Eye (tissue), 1 donor: Measurements from ENCODE around the gene FBXO8.
"Not testable (repeated sequence)": the region's sequence is repeated elsewhere in the genome, so short reads cannot be mapped to it uniquely, and the experiment has no call there.

Experiments
- DNase-seq: peaks from one replicate; pipeline ENCODE4 v3.0.0-alpha.2; 2015

FBXO8 gene

DNA sequence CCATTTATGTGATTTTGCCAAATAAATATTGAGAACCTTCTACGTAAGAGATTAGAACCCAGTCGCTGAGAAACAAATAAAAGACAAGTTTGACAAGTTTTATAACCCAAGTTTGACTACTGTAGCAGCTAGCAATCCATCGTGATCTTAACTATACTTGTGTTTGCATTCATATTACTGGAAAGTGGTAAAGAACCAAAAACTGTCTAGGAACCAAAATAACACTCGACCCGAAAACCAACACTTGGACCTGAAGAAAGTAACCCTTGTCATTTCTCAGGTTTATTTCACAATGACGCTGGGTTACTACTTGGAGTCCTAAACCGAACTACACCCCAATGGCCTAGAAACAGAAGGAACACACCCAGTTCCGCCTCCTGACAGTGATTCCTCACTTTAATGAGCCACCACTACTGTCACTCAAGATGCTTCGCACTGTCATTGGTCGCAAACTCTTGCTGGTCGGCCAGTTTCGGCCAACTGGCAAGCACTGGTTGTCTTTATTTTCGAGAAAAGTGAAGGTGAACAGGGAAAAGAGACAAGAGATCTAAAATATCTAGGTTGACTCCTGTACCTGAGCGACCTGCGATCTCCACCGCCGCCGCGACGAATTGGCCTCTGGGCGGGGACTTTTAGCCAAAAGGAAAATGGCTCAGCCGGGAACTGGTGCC is 496 bp downstream of the FBXO8 start:
- peak; percentile 93 for DNase-seq

DNA sequence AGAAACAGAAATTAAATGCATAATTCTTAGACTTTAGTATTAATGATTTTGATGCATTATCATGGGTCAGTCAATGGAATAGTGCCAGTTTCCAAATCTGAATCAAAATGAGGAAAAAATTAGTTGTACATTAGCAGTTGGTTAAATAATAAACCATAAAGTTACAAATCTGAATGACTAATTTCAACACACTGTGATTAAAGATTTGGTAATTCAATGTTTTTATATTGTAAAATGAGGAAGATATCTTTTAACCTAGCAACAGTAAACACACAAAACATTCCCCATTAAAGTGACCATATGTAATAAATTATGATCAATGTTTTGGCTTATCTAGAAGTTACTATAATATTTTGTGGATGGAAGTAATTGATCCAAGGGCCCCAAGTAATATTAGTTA is 1.6 kb downstream of the FBXO8 start:
- no peak for DNase-seq

DNA sequence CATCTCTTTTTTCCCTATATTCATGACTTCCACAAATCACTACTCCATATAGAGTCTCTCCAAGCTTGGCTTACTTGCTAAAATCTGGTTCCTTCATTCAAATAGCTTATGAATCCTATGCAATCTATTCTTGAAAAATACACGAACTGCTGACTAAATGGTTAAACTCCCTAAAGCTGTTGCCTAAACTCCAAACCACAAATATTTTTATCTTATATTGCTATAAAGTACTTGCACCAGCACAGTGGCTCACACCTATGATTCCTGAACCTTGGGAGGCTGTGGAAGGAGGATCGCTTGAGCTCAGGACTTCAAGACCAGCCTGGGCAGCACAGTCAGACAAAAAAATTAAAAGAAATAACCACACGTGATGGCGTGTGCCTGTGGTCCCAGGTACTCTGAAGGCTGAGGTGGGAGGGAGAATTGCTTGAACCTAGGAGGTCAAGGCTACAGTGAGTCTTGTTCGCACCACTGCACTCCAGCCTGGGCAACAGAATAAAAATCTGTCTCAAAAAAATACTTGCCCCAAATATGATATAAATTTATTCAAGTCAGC is 2.2 kb downstream of the FBXO8 start:
- no peak for DNase-seq

DNA sequence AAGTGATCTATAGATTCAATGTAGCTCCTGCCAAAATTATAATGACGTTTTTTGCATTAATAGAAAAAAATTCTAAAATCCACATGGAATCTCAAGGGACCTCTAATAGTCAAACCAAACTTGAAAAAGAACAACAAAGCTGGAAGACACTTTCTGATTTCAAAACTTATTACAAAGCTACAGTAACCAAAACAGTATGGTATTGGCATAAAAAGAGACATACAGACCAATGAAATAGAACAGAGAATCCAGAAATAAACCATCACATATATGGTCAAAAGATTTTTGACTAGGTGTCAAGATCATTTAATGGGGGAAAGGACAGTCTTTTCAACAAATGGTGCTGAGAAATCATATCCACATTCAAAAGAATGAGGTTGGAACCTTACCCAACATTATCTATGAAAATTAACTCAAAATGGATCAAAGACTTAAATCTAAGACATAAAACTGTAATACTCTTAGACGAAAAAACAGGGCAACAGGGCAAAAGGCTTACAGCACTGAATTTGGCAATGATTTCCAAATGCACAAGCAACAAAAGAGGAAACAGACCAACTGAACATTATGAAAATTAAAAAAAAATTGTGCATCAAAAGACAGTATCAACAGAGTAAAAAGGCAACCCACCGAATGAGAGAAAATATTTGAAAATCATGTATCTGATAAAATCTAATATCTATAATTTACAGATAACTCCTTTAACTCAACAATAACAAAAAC is 3.9 kb downstream of the FBXO8 start:
- no peak for DNase-seq

DNA sequence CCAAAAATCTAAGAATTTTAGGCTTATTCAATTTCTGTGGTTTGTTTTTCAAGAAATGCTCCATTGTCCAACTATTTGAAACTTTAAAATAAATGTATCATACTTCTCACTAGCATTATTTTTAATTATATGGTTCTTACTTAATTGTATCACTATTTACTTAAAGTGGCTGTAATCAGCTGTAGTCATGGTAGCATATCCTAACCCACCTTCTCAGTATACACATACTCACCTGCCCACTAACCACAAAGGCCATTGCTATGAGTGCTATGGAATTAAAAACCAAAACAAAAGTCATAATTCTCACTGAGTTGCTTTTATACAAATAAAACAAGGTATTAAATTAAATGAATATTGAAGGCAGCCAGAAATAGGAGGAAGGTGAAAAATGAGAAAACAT is 5.0 kb downstream of the FBXO8 start:
- no peak for DNase-seq

DNA sequence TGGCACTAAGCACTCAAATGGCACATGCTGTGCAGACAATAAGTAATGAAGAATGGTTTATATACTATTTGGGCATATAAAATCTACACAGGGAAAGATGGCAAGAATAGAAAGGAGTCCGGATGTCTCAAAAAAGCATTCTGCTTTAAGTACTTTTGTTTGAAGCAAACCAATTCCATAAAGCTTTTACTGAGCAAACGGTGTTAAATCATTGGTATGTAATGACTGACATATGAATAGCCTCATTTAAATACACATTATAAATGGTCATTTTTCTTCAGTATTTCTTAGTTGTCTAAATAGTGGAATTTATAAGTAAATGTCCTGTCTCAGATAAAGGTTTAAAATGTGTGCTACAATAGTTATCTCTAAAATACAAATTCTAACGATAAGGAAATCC is 6.0 kb downstream of the FBXO8 start:
- no peak for DNase-seq

DNA sequence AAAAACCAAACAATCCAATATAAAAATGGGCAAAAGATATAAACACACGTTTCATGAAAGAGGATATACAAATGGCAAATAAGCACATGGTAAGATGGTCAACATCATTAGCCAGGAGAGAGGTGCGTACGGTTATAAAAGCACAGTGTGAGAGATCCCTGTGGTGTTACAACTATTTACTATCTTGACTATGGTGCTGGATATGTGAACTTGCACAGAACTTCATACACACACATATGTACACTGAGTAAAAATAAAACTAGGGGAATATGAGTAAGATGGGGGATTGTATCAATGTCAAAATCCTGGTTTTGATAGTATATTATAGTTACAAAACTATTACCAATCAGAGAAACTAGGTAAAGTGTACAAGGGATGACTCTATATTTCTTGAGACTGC is 8.4 kb downstream of the FBXO8 start:
- DNase-seq, result no peak

DNA sequence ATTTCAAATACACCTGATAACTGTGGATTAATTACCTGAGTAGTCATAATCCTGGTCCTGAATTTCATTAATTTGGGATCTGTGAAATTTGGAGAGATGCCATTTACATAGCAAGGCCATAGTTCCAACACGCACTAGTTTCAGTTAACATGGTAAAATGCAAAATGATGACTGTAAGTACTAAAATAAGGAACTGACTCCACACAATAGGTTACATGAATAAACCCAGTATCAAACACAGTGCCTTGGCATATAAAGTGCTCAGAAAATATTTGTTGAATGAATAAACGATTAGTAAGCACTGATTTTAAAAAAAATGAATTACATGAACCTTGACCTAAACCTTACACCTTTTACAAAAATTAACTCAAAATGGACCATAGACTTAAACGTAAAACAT is 9.0 kb downstream of the FBXO8 start:
- no peak for DNase-seq

DNA sequence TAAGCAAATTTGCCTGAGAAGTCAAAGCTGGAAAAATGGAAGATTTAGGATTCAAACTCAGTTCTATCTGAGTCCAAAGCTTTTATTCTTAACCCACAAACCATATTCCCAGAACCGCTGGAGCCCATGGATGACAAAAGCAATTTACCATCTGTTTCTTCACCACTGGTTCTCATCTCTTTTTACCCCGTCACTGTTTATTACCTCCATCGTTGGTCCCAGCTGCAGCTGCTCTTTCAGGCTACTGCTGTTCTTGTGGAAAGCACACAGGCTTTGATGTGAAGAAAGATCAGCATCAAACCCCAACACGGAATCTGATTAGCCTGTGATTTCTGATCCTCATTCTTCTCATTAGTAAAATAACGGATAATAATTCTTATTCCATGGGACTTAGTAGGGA is 9.5 kb downstream of the FBXO8 start:
- no peak for DNase-seq

DNA sequence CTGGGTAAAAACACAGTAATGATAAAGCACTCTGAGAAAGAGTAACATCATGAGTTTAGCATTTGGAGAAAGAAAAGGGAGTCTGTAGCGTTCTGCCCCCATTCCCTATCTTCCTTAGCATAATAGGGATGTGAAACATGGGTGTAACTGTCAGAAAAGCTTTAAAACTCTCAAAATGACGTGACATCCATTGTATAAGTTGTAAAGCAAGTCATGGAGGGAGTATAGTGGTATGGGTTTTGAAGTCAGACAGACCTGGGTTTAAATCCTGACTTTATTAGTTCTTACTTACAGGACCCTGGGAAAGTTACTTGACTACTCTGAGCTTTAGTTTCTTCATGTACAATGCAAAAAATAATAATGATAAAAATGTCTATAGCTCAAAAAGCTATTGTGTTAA is 17.1 kb downstream of the FBXO8 start:
- DNase-seq, result peak; percentile 12

DNA sequence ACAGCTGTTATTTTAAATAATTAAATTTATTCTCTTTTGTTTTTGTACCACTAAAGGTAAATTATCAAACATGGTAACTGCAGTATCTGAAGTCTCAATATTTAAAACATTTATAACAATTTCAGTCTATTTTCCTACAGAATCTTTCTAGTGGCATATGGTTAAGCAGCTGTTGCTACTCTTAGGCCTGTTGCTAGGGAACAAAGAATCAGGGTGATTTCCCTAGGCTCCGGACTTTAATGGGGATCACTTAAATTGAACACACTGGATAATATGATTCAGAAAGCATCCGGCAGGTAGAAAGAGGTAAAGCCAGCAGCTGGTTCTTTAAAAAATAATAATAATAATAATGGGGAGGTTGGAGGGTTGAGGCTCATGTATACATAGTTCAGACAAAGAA is 17.6 kb downstream of the FBXO8 start:
- peak; percentile 56 for DNase-seq

DNA sequence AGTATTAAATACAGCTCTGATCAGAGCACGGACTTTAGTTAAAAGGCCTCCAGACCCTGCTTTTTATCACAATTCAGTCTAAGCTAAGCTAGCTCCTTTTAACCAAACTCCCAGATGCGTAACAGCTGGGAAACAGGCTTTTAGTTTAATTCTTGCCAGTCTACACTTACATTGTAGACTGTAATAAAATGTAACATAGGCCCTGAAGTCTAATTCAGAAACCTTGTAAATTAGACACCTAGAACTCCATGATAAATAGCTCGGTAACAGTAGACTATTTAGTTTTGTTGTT is 20.1 kb downstream of the FBXO8 start:
- no peak for DNase-seq

DNA sequence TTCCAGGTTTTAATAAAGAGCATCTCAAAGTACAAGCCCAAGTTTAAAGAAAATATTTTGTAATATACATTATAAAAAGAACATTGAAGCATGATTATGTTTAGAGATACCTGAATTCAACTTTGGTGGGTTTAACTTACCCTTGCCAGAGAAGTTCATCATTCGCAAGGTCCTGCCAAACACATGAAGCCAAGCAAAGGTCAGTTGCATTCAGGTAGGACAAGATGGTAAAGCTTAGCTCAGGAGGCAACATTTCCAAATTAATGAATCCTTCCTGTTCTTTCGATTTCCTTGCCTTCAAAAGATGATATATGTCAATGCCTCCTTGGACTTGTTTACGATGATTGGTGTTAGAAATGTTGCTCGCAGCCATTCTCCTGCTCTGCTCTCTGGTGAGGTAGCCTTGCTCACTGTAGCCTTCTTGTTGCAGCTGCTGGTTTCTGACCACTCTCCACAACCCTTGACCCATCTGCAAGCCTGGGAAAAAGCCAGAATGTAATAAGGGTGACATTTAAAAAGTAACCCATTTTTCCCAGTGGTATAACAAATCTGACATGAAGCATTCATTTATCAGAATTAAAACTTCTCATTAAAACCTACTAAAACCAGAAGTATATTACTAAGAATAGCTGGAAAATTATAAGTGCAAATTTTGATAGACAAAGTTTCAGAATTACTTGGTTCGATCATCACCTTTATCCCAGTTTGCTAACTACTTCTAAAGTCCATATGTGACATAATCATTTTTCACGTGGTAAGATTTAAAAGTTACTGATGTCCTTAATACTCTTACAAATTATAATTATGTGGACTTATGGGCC is 20.6 kb downstream of the FBXO8 start:
- DNase-seq, result no peak

DNA sequence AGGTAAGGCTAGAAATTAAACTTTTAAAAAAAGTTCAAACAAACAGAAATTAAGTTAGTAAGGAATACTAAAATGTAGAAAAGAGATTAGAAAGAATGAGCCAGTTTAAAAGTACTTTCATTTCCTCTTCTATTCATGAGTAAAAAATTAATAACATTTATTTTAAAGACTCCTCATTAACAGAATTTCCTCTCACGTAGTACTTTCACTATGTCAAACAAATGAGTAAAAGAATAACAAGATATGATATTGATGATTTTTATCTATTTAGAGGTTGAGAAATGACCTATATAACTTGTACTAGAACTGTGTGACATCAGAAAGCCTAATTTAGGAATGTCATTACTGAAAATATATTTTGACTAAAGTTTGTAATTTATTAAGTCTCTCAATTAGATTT is 22.0 kb downstream of the FBXO8 start:
- not testable (repeated sequence) for DNase-seq

DNA sequence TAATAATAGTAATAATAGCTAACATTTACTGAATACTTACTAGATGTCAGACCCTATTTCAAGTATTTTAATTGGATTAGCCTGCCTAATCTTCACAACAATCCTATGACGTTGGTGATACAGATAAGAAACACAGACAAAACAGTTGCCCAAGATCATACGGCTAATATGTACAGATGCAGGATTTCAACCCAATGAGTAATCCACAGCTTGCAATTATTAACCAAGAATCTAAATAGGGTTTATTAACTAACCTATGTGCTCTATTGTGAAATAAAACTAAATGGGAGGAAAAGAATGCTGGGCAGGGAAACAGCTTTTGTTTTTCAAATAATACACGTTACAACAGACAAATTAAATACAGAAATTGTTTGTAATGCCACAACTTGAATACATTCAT is 23.4 kb downstream of the FBXO8 start:
- DNase-seq, result no peak

DNA sequence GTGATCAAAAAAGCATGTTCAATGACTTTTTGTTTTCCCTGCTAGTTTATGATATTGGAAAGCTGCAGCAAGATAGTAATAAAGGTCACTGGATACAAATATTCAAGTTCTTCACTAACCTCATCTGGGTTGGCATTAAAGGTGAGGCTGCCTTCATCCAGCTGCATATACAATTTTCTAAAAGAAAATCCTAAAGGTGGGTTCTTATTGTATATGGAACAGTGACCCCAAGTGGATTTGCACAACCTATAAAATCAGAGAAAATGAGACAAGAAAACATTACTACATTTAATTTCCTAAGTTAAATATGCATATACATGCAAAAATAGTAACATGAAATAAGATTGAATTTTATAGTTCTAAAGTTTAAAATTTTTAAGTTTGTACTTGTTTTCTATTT is 23.9 kb downstream of the FBXO8 start:
- no peak for DNase-seq

DNA sequence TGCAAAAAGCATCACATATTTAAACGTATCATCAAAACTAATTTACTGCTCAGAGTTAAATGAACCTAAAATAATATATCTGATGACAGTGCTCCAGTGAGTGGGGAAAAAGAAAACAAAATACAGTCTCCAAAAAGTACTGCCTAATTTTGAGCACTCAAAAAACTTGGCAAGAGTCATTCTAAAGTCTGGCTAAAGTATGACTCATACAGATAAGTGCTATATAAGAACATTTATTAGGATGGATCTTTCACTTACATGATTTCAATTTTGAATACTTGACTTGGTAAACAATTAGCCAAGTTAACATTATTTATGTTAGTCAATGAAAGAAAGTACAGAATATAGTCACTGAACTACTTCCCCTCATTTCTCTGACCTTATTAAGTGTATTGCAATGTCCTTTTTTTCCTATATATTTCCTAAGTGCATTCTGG is 27.2 kb downstream of the FBXO8 start:
- no peak for DNase-seq

DNA sequence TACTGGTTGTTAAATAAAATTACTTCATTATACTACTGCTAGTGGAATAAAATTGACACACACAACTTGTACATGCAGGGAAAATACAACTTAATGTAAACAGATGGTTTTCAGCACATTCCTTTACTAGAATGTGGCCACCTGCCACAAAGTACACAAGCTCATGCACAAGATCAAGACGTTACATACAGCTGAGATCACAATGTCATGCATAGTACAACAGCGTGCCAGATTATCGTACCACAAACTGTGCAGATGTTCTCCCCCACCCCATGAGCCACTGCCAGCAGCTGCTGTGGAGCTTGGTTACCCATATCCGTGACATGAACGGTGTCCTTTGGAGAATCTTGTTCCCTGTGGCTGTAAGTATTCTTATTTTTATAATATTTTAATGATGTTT is 27.7 kb downstream of the FBXO8 start:
- DNase-seq, result peak; percentile 24

DNA sequence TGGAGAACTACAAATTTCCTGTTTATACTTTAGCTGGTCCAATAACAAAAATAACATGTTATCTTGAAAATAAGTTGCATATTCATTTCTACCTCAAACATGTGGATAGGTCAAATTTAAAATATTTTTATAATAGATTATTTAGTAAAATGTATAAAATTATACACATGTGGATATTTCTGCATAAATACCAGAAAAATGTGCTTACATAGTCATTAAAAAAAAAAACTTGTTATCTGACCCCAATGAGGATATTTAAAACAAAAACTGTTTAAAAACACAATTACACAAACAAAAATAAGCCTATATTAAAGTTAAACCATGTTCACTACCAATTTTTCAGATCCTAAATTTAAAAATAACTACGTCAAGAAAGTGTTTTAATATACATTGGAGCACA is 28.1 kb downstream of the FBXO8 start:
- no peak for DNase-seq

DNA sequence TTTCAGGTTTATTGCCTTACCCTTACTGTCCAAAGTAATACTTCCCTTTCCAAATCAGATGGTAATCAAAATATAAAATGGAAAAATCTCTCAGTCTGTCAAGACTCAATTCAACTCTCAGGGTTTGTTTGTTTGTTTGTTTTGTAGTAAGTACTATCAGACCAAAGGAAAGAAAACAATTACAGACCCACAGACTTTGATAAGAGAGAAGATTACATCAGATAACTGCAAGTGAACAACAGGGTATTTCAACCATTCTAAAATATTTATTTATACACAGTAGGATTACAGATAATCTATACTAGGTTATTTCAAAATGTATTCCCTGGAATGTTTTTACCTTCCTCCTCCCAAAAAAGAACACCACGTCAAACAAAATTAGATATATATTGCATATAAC is 28.9 kb downstream of the FBXO8 start:
- DNase-seq, result no peak

DNA sequence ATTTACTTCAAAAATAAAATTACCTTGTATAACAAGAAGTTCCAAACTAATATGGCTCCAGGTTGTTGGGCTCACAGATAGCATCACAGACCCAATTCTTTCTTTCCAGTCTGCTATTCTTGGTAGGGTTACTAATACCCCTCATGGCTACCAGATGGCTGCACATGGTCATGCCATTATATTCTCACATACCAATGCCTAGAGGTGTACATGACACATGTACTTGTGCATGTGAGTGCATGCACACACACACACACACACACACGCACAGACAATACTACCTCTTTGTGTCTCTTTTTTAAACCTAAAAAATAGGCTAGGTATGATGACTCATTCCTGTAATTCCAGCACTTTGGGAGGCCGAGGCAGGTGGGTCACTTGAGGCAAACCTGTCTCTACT is 31.1 kb downstream of the FBXO8 start:
- DNase-seq, result no peak

DNA sequence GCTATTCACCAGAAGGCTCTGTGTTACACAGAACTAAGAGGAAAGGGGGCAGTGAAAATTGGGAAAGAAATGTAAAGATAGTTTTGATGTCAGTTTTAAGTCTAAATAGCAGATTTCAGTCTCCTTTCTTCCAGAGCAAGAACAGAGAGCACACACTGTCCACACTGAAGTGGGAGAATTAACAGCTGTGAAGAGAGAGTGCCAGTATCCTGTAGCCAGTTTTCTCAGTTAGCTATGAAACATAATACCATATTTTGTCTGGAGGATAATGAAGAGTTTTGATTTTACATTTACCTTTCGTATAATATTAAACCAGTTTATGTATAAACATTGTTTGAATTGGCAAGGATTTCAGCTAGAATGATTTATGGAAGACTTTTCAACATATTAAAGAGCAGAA is 35.1 kb downstream of the FBXO8 start:
- DNase-seq, result no peak

DNA sequence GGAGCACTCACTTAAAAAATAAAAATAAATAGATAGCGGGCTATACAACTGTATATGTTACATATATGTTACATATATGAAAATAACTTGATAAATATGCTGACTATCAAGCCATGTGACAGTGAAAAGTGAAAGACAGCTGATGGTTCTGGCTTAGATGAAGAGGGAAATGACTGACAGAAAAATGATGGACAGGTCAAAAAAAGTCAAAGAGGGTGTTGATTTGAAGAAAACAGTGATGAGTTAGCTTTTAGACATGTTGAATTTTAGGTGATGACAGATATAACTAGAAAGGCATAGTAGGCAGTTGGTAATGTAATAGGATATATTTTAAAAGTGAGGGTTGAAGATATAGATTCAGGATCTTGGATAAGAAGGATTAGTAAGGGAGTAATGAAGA is 37.8 kb downstream of the FBXO8 start:
- no peak for DNase-seq

DNA sequence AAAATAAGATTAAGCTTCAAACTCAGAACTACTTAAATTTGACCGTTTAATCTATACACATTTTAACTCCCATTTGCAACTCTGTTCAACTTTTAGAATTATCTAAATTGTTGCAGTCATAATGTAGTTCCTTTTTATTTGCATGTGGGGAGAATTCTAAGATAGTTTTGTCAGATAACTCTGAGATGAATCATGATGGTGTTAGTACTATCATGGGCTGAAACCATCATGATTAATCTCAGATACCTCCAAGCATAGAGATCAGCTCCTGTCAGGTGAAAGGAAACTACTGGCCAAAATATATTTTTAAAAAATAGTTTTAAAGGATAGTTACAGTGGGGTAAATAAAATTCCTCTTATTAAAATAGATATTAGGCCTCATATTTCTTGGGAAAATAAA is 39.0 kb downstream of the FBXO8 start:
- DNase-seq, result no peak
